ENCODE results near the gene ENTREP3. TPM values are rescaled to one million over a fixed set of nuclear protein-coding genes. Genes with fewer than 3 reads are reported as not detected.

The ENTREP3 gene
- total RNA-seq, 4 donors from 2014 or later, result 5.3 to 28.2 (median 11.7) TPM

GRCh38 chr1:155272466-155273342 is 17.4 kb upstream of the ENTREP3 start:
- peak overlapping the region; percentile 85 to 97 for H3K27ac ChIP-seq
- TF ChIP-seq POLR2A (IDR thresholded peaks at IDR 0.05) (no peak), CTCF (IDR thresholded peaks at IDR 0.05) (no peak)
- peak overlapping the region; percentile 65 to 90 for H3K4me3 ChIP-seq
- peaks cover 3 to 7% of the 10 kb centered on the region in 2 donors for H3K4me1 ChIP-seq
- peak in 1 of 2 donors; percentile 26 for DNase-seq
- no peaks in the 10 kb centered on the region for H3K36me3 ChIP-seq
- intact Hi-C loops (cut with DNase I; ENCODE audit: low total_unique reads), result no loop called here
- no peaks in the 10 kb centered on the region for H3K27me3 ChIP-seq
- no peaks in the 10 kb centered on the region for H3K9me3 ChIP-seq

- Histone ChIP-seq H3K27ac (no peak overlapping the region), H3K27me3 (no peaks in the 10 kb centered on the region), H3K4me1 (peaks cover 0 to 7% of the 10 kb centered on the region in 2 donors), H3K36me3 (no peaks in the 10 kb centered on the region), H3K9me3 (no peaks in the 10 kb centered on the region), H3K4me3 (no peak overlapping the region)
- intact Hi-C loops (cut with DNase I; ENCODE audit: low total_unique reads), result no loop called here
- no peak for DNase-seq
- TF ChIP-seq CTCF (IDR thresholded peaks at IDR 0.05) (no peak), POLR2A (IDR thresholded peaks at IDR 0.05) (no peak)
Observed at GRCh38 chr1:155269381-155269780, 14.1 kb upstream of the ENTREP3 start.

DNA sequence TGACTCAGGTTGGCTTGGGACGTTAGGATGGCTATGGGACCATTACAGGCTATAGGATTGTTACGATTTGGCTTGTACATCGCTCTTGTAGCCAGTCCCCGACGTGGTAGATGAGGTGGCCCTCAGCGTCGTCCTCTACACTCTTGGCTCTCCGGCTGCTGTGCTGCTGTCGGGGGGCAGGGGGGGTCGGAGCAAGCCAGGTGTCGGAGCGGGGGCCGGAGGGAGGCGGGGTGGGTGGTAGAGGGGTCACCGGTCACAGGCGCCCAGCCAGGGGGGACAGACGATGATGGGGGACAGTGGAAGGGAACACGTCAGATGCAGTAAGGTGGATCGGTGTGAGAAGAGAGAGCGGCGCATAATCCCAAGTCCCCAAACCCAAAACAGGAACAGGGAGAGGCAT is 13.3 kb upstream of the ENTREP3 start:
- no peak for TF ChIP-seq POLR2A (IDR thresholded peaks at IDR 0.05)
- TF ChIP-seq CTCF (IDR thresholded peaks at IDR 0.05), result no peak
- intact Hi-C loops (cut with DNase I; ENCODE audit: low total_unique reads), result no loop called here
- no peak for DNase-seq
- H3K9me3 ChIP-seq, result no peaks in the 10 kb centered on the region
- no peak overlapping the region for H3K4me3 ChIP-seq
- H3K27me3 ChIP-seq, result no peaks in the 10 kb centered on the region
- H3K36me3 ChIP-seq, result no peaks in the 10 kb centered on the region
- no peak overlapping the region for H3K27ac ChIP-seq
- H3K4me1 ChIP-seq, result peaks cover 0 to 7% of the 10 kb centered on the region in 2 donors

GRCh38 chr1:155267373-155267772 is 12.1 kb upstream of the ENTREP3 start:
- Histone ChIP-seq H3K36me3 (no peaks in the 10 kb centered on the region), H3K9me3 (no peaks in the 10 kb centered on the region), H3K27ac (no peak overlapping the region), H3K4me3 (no peak overlapping the region), H3K4me1 (peaks cover 0 to 5% of the 10 kb centered on the region in 2 donors), H3K27me3 (no peaks in the 10 kb centered on the region)
- no peak for DNase-seq
- intact Hi-C loops (cut with DNase I; ENCODE audit: low total_unique reads), result no loop called here
- no peak for TF ChIP-seq CTCF (IDR thresholded peaks at IDR 0.05)
- no peak for TF ChIP-seq POLR2A (IDR thresholded peaks at IDR 0.05)

DNA sequence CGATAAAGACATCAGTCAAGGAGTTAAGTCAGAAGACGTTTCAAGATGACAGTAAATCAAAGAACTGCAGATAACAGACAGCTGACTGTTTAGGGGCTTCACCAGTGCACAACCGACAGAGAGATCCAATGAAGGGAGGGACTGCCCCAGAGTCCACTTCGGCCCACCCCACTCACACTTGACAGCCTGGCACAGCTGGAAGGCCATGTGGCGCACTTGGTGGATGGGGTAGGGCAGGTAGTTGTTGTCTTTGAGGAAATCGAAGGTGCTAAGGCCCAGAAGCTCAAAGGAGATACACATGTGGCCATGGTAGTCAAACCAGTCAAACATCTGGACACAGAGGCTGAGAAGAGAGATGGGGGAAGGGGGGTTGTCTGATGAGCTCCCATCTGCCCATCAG is 11.3 kb upstream of the ENTREP3 start:
- intact Hi-C loops (cut with DNase I; ENCODE audit: low total_unique reads), result no loop called here
- H3K36me3 ChIP-seq, result no peaks in the 10 kb centered on the region
- no peaks in the 10 kb centered on the region for H3K27me3 ChIP-seq
- H3K4me3 ChIP-seq, result no peak overlapping the region
- TF ChIP-seq POLR2A (IDR thresholded peaks at IDR 0.05) (no peak), CTCF (IDR thresholded peaks at IDR 0.05) (no peak)
- DNase-seq, result no peak
- H3K27ac ChIP-seq, result no peak overlapping the region
- H3K4me1 ChIP-seq, result no peaks in the 10 kb centered on the region
- no peaks in the 10 kb centered on the region for H3K9me3 ChIP-seq
